Posterior vena cava (tissue), 2 donors: ENCODE measurements around the gene AKR7A3. TPM values are rescaled to one million over a fixed set of nuclear protein-coding genes. Genes with fewer than 3 reads are reported as not detected.
"Not testable (repeated sequence)": the region's sequence is repeated elsewhere in the genome, so short reads cannot be mapped to it uniquely, and the experiment has no call there.

ENCODE experiments used
- DNase-seq: peaks from one replicate; pipeline ENCODE4 v3.0.0-alpha.2; 2020; ENCODE audit warnings: low spot score
- intact Hi-C, 2 donors: fragments of 100-400 bp; cut with DNase I; formaldehyde crosslinking; loops; one replicate each; pipeline versions ENCODE4 v1.14.1 to v1.14.2; 2022 to 2023
- total RNA-seq, 2 donors: library from RNA; stranded (reverse); fragmentation: NEBNext Ultra II Directional; extraction: Animal tissue kit (Norgen Biotek cat#: 25700); gene quantifications; one replicate each; pipeline ENCODE4 v1.2.1, GENCODE V29; 2021
- donor health status: DM: yes; HTN: yes; CAD: no.
- donor health status: DM: yes; HTN: yes; CAD: no.

The AKR7A3 gene
- total RNA-seq, 2 donors from 2014 or later: 0.67 to 0.69 TPM

- no peak for DNase-seq
- intact Hi-C loops: no loop called here
Measured at GRCh38 chr1:19305880-19306279, 17.3 kb upstream of the AKR7A3 start.

- intact Hi-C loops, DNase-seq: not testable (repeated sequence)
Measured at GRCh38 chr1:19304081-19304480, 15.5 kb upstream of the AKR7A3 start.

GRCh38 chr1:19300211-19300610, 11.6 kb upstream of the AKR7A3 start:
- no peak for DNase-seq
- intact Hi-C loops: loop anchor here in 1 of 2 donors (2.0 kb wide), 1 partner anchor 49 kb away; no protein-coding TSS in a partner anchor

GRCh38 chr1:19294638-19295037, 6.1 kb upstream of the AKR7A3 start:
- intact Hi-C loops: no loop called here
- DNase-seq: no peak

- intact Hi-C loops: no loop called here
- no peak for DNase-seq
Measured at GRCh38 chr1:19289244-19289643, 674 bp upstream of the AKR7A3 start.

- DNase-seq: no peak
Measured at GRCh38 chr1:19287436-19288185, 959 bp downstream of the AKR7A3 start.

GRCh38 chr1:19285807-19286206, 2.8 kb downstream of the AKR7A3 start:
- intact Hi-C loops, DNase-seq: not testable (repeated sequence)

More at GRCh38 chr1:19287436-19288185, 959 bp downstream of the AKR7A3 start:
- intact Hi-C loops: no loop called here

GRCh38 chr1:19285366-19285765, 3.2 kb downstream of the AKR7A3 start:
- intact Hi-C loops, DNase-seq: not testable (repeated sequence)

- intact Hi-C loops: no loop called here
- no peak for DNase-seq
Measured at GRCh38 chr1:19284881-19285280, 3.7 kb downstream of the AKR7A3 start.

GRCh38 chr1:19283891-19284290, 4.7 kb downstream of the AKR7A3 start:
- no peak for DNase-seq
- intact Hi-C loops: no loop called here

GRCh38 chr1:19274636-19275035, 13.9 kb downstream of the AKR7A3 start:
- intact Hi-C loops: no loop called here
- DNase-seq: no peak

- intact Hi-C loops, DNase-seq: not testable (repeated sequence)
Measured at GRCh38 chr1:19273844-19274531, 14.6 kb downstream of the AKR7A3 start.

GRCh38 chr1:19273106-19273843, 15.3 kb downstream of the AKR7A3 start:
- intact Hi-C loops: no loop called here
- no peak for DNase-seq

GRCh38 chr1:19272064-19272463, 16.5 kb downstream of the AKR7A3 start:
- intact Hi-C loops: no loop called here
- no peak for DNase-seq

- DNase-seq, intact Hi-C loops: not testable (repeated sequence)
Measured at GRCh38 chr1:19270343-19270730, 18.2 kb downstream of the AKR7A3 start.

- DNase-seq, intact Hi-C loops: not testable (repeated sequence)
Measured at GRCh38 chr1:19269427-19270342, 18.9 kb downstream of the AKR7A3 start.

GRCh38 chr1:19268445-19268844, 20.1 kb downstream of the AKR7A3 start:
- no peak for DNase-seq
- intact Hi-C loops: no loop called here

GRCh38 chr1:19262744-19263143, 25.8 kb downstream of the AKR7A3 start:
- DNase-seq: no peak
- intact Hi-C loops: no loop called here

- no peak for DNase-seq
- intact Hi-C loops: no loop called here
Measured at GRCh38 chr1:19262047-19262446, 26.5 kb downstream of the AKR7A3 start.
